ENCODE results near the gene HNRNPA2B1.
A peak's percentile ranks its signal among the peaks of the same experiment; 100 is the strongest.

The HNRNPA2B1 gene

GRCh38 chr7:26212921-26213718, 12.6 kb upstream of the HNRNPA2B1 start:
- no peak overlapping the region for H3K4me3 Mint-ChIP-seq
- H3K36me3 Mint-ChIP-seq (ENCODE audit: low read depth), result peaks cover 54% of the 10 kb centered on the region
- no peak for TF ChIP-seq CTCF (IDR thresholded peaks at IDR 0.05; ENCODE audit: unreplicated experiment in 3 of 3)
- no peak overlapping the region for H3K27ac Mint-ChIP-seq
- H3K4me1 Mint-ChIP-seq, result no peaks in the 10 kb centered on the region
- no peaks in the 10 kb centered on the region for H3K9me3 Mint-ChIP-seq
- no peaks in the 10 kb centered on the region for H3K27me3 Mint-ChIP-seq (ENCODE audit: low read depth)

GRCh38 chr7:26208040-26208439, 7.5 kb upstream of the HNRNPA2B1 start:
- Mint-ChIP-seq H3K27me3 (ENCODE audit: low read depth) (no peaks in the 10 kb centered on the region), H3K4me3 (no peak overlapping the region), H3K4me1 (peaks cover 37% of the 10 kb centered on the region), H3K27ac (no peak overlapping the region), H3K9me3 (no peaks in the 10 kb centered on the region), H3K36me3 (ENCODE audit: low read depth) (peaks cover 76% of the 10 kb centered on the region)
- TF ChIP-seq CTCF (IDR thresholded peaks at IDR 0.05; ENCODE audit: unreplicated experiment in 3 of 3), result no peak

- Mint-ChIP-seq H3K27ac (peak overlapping the region; percentile 92 to 97 (median 96)), H3K36me3 (ENCODE audit: low read depth) (peaks cover 57% of the 10 kb centered on the region), H3K9me3 (no peaks in the 10 kb centered on the region), H3K4me3 (peak overlapping the region; percentile 91 to 97 (median 92)), H3K4me1 (peaks cover 44% of the 10 kb centered on the region), H3K27me3 (ENCODE audit: low read depth) (no peaks in the 10 kb centered on the region)
- no peak for TF ChIP-seq CTCF (IDR thresholded peaks at IDR 0.05; ENCODE audit: unreplicated experiment in 3 of 3)
These were observed 2.5 kb upstream of the HNRNPA2B1 start for GRCh38 chr7:26203016-26203415.

DNA sequence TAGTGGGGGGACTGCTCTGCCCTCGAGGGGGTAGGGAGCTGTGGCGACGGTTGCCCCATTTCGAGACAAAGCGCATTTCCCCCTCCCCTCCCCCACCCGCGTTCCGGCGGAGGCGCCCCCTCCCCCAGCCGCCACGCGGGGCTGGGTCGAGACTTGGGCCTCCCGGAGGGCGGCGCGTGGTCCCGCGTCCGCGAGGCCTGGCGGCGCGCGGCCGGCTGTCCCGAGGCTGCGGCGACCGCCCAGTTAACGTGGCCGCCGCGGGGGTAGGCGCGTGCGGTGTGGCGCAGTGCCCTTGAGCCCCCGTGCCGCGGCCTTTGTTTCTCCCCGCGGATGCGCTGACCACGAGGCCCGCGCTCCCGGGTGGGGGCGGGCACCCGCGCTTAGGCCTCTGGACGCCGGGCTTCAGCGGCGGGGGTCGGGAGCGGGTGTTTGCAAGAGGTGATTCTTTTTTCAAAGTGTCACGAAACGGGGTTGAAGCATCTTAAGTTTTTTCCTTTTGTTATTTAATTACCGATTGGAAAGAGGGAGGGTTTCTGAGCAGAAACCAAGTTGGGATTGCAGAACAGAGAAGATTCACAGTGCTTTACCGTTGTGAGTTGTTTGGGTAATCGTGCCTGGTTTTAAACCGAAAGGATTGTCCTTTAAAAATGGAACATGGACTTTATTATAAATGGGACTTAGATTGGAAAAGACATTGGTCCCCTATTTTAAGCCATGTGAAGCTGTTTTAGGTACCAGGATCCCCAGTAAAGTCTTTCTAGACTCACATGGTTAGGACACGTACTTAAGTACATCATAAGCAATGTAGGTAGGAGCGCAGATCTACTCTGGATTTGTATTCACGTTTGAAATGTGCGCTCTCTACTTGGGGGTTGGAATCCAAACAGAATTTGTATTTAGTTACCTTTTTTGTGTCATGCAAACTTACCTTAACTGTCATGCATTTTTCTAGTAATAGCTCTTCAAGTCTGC, 1.8 kb upstream of the HNRNPA2B1 start:
- Mint-ChIP-seq H3K4me3 (peak overlapping the region; percentile 92 to 100 (median 97)), H3K27ac (peak overlapping the region; percentile 92 to 100 (median 96))
- TF ChIP-seq CTCF (IDR thresholded peaks at IDR 0.05; ENCODE audit: unreplicated experiment in 3 of 3), result no peak

DNA sequence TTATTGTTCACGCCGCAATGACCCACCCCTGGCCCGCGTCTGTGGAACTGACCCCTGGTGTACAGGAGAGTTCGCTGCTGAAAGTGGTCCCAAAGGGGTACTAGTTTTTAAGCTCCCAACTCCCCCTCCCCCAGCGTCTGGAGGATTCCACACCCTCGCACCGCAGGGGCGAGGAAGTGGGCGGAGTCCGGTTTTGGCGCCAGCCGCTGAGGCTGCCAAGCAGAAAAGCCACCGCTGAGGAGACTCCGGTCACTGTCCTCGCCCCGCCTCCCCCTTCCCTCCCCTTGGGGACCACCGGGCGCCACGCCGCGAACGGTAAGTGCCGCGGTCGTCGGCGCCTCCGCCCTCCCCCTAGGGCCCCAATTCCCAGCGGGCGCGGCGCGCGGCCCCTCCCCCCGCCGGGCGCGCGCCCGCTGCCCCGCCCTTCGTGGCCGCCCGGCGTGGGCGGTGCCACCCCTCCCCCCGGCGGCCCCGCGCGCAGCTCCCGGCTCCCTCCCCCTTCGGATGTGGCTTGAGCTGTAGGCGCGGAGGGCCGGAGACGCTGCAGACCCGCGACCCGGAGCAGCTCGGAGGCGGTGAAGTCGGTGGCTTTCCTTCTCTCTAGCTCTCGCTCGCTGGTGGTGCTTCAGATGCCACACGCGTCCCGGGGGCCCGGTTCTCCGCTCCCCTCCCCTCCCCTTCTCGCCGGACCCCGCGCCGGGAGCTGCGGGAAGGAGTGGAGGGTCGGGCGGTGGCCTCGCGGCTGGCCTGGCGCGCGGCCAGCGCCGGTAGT, 887 bp upstream of the HNRNPA2B1 start, which contains the start of gene CBX3:
CBX3 (plus strand) TSS at position 499 of the 772 bp plus-strand sequence. CDS start 1,254 bp downstream, outside the sequence.
- H3K9me3 Mint-ChIP-seq, result no peaks in the 10 kb centered on the region
- H3K4me3 Mint-ChIP-seq, result peak within 1 kb of the TSS; percentile 99 to 100 (median 99)
- no peak for TF ChIP-seq CTCF (IDR thresholded peaks at IDR 0.05; ENCODE audit: unreplicated experiment in 3 of 3)
- no peaks in the 10 kb centered on the region for H3K27me3 Mint-ChIP-seq (ENCODE audit: low read depth)
- H3K36me3 Mint-ChIP-seq (ENCODE audit: low read depth), result peaks cover 54% of the 10 kb centered on the region
- peak within 1 kb of the TSS; percentile 99 to 100 (median 100) for H3K27ac Mint-ChIP-seq
- H3K4me1 Mint-ChIP-seq, result peaks cover 53% of the 10 kb centered on the region

More for the DNA sequence above, 1.8 kb upstream of the HNRNPA2B1 start:
- no peaks in the 10 kb centered on the region for H3K9me3 Mint-ChIP-seq
- peaks cover 47% of the 10 kb centered on the region for H3K4me1 Mint-ChIP-seq
- peaks cover 54% of the 10 kb centered on the region for H3K36me3 Mint-ChIP-seq (ENCODE audit: low read depth)
- H3K27me3 Mint-ChIP-seq (ENCODE audit: low read depth), result no peaks in the 10 kb centered on the region

Data from nephron (organoid).